ENCODE results near the gene HCN4. TPM values are rescaled to one million over a fixed set of nuclear protein-coding genes. Genes with fewer than 3 reads are reported as not detected.

HCN4 gene
- total and polyA plus RNA-seq, 2 donors = 0.05 to 0.07 TPM

DNA sequence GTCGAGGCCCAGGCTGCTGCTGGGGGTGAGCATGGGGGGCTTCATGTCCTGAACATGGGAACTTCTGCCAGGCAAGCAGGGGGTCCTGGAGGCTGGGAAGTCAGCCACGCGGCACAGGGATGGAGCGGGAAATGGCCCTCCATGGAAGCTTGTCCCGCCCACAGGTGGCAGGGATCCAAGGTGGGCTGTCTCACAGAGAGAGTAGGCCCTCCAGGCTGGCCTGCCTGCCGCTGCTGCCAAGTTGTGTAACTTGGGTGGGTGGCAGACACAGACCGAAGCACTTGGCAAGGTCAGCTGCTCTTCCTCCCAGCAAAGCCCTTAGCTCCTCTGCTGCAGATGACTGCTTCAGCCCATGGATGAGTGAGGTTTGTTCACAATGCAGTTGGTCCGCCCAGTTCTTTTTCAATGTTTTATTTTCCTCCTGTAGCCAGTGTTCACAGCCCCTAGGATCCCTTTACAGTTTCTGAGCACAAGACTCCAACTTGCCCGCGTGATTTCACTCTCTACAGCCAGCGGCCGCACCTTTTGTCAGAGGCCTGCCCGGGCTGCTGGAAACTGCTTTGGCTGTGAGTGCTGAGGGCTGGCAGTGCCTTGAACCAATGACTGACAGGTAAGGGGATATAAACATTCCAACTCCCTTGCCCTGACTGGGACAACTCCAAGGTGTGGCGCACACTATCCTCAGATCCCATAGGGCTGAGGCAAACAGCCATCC is 26.7 kb downstream of the HCN4 start:
- Histone ChIP-seq H3K27me3 (ENCODE audit: control insufficient read depth in 2 of 2, insufficient read depth in 1 of 2, low read length in 1 of 2) (no peaks in the 10 kb centered on the region), H3K4me3 (ENCODE audit: low read length in 2 of 2) (no peak overlapping the region), H3K9me3 (ENCODE audit: control insufficient read depth in 2 of 2, insufficient read depth in 1 of 2, low read length in 1 of 2) (no peaks in the 10 kb centered on the region), H3K4me1 (ENCODE audit: control insufficient read depth in 2 of 2, insufficient read depth in 2 of 2, low read length in 2 of 2) (no peaks in the 10 kb centered on the region), H3K27ac (ENCODE audit: low read depth in 1 of 2, low read length in 1 of 2) (no peak overlapping the region), H3K36me3 (ENCODE audit: control insufficient read depth in 2 of 2, insufficient read depth in 2 of 2, low read length in 1 of 2) (no peaks in the 10 kb centered on the region)
- WGBS = 93% methylated on average over 14 of the region's 14 CpGs
- DNase-seq (ENCODE audit: low read depth in 6 of 9, low spot score in 9 of 9) = no peak

GRCh38 chr15:73340502-73341192 is 28.1 kb downstream of the HCN4 start:
- WGBS = 84% methylated on average over 9 of the region's 9 CpGs
- DNase-seq (ENCODE audit: low read depth in 6 of 9, low spot score in 9 of 9) = no peak
- no peaks in the 10 kb centered on the region for H3K9me3 ChIP-seq (ENCODE audit: control insufficient read depth in 2 of 2, insufficient read depth in 1 of 2, low read length in 1 of 2)

DNA sequence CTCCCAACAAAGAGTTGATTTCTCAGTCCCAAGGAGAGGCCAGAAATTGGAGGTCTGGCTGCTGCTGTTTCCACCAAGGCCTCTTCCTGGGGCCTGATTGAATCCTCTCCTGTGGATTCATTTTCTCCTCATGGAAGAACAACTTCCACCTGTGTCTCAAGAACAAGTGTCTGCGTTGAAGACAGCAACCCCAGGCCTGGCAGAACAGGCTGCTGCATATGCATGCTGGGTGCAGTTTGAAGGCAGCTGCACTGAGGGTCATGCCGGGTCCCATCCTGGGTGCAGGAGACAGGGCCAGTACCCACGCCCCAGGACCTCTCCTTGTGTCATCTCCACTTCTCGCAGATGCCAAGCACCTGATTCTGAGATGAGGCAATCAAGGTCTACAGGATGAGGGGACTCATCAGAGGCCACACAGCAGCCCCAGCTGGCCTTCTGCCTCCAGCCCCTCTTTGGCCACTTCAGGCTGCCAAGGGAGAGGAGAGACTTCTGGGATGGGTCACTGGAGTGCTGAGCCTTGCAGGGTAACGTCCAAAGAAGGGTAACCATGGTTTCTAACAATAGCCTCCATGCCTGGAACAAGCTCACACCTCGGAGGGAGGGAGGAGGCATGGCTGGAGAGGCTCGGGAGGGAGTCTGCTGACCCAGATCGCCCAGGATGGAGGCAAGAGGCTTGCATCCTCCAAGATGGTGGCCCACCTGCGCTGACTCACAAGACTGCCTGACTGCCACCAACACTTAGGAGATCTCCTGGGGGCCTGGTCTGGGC is 30.0 kb downstream of the HCN4 start:
- Histone ChIP-seq H3K9me3 (ENCODE audit: control insufficient read depth in 2 of 2, insufficient read depth in 1 of 2, low read length in 1 of 2) (no peaks in the 10 kb centered on the region), H3K27me3 (ENCODE audit: control insufficient read depth in 2 of 2, insufficient read depth in 1 of 2, low read length in 1 of 2) (no peaks in the 10 kb centered on the region), H3K4me3 (ENCODE audit: low read length in 2 of 2) (no peak overlapping the region), H3K4me1 (ENCODE audit: control insufficient read depth in 2 of 2, insufficient read depth in 2 of 2, low read length in 2 of 2) (no peaks in the 10 kb centered on the region), H3K27ac (ENCODE audit: low read depth in 1 of 2, low read length in 1 of 2) (no peak overlapping the region), H3K36me3 (ENCODE audit: control insufficient read depth in 2 of 2, insufficient read depth in 2 of 2, low read length in 1 of 2) (no peaks in the 10 kb centered on the region)
- no peak for DNase-seq (ENCODE audit: low read depth in 6 of 9, low spot score in 9 of 9)
- 88% methylated on average over 9 of the region's 9 CpGs for WGBS

More at GRCh38 chr15:73340502-73341192, 28.1 kb downstream of the HCN4 start:
- Histone ChIP-seq H3K4me1 (ENCODE audit: control insufficient read depth in 2 of 2, insufficient read depth in 2 of 2, low read length in 2 of 2) (no peaks in the 10 kb centered on the region), H3K27ac (ENCODE audit: low read depth in 1 of 2, low read length in 1 of 2) (no peak overlapping the region), H3K27me3 (ENCODE audit: control insufficient read depth in 2 of 2, insufficient read depth in 1 of 2, low read length in 1 of 2) (no peaks in the 10 kb centered on the region), H3K36me3 (ENCODE audit: control insufficient read depth in 2 of 2, insufficient read depth in 2 of 2, low read length in 1 of 2) (no peaks in the 10 kb centered on the region), H3K4me3 (ENCODE audit: low read length in 2 of 2) (no peak overlapping the region)

DNA sequence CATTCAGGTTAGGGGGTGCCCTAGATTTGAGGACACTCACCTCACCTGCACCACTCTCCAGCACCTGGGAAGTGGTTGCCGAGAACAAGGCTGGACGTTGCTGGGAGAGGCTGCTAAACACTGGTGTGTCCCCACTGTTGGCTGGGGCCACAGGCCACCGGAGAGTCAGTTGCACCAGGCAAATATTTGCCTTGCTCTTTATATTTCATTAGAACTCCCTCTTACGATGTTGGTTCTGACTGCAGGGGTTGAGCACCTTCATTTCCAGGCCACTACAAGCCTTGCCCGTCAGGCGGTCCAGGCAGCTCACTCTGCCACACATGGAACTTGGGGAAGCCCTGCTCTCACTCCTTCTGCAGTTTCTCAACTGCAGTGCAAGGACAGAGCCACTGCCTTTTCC is 30.7 kb downstream of the HCN4 start:
- Histone ChIP-seq H3K27ac (ENCODE audit: low read depth in 1 of 2, low read length in 1 of 2) (no peak overlapping the region), H3K27me3 (ENCODE audit: control insufficient read depth in 2 of 2, insufficient read depth in 1 of 2, low read length in 1 of 2) (no peaks in the 10 kb centered on the region), H3K9me3 (ENCODE audit: control insufficient read depth in 2 of 2, insufficient read depth in 1 of 2, low read length in 1 of 2) (no peaks in the 10 kb centered on the region), H3K36me3 (ENCODE audit: control insufficient read depth in 2 of 2, insufficient read depth in 2 of 2, low read length in 1 of 2) (no peaks in the 10 kb centered on the region), H3K4me1 (ENCODE audit: control insufficient read depth in 2 of 2, insufficient read depth in 2 of 2, low read length in 2 of 2) (no peaks in the 10 kb centered on the region), H3K4me3 (ENCODE audit: low read length in 2 of 2) (no peak overlapping the region)
- DNase-seq (ENCODE audit: low read depth in 6 of 9, low spot score in 9 of 9) = no peak
- WGBS = 83% methylated on average over 6 of the region's 6 CpGs

DNA sequence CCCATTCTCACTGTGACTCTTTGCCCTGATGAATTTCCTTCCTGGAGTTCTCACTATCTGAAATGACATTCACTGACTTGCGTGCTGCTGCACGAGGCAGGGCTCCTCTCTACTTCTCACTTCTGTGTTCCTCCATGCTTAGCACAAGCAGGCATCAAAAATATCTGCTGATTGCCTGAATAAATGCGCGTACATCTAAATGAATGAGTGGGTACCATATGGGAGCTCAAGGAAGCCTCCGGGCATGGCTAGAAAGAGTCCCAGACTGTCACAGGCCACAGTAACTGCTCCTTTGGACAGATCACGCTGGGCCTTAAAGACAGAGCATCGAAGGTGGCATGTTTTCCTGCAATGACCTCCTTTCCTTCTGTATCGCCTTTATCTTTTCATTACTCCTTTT is 31.6 kb downstream of the HCN4 start:
- H3K27me3 ChIP-seq (ENCODE audit: control insufficient read depth in 2 of 2, insufficient read depth in 1 of 2, low read length in 1 of 2) = no peaks in the 10 kb centered on the region
- H3K4me1 ChIP-seq (ENCODE audit: control insufficient read depth in 2 of 2, insufficient read depth in 2 of 2, low read length in 2 of 2) = no peaks in the 10 kb centered on the region
- no peak overlapping the region for H3K27ac ChIP-seq (ENCODE audit: low read depth in 1 of 2, low read length in 1 of 2)
- H3K36me3 ChIP-seq (ENCODE audit: control insufficient read depth in 2 of 2, insufficient read depth in 2 of 2, low read length in 1 of 2) = no peaks in the 10 kb centered on the region
- no peaks in the 10 kb centered on the region for H3K9me3 ChIP-seq (ENCODE audit: control insufficient read depth in 2 of 2, insufficient read depth in 1 of 2, low read length in 1 of 2)
- H3K4me3 ChIP-seq (ENCODE audit: low read length in 2 of 2) = no peak overlapping the region
- 85% methylated on average over 8 of the region's 8 CpGs for WGBS
- no peak for DNase-seq (ENCODE audit: low read depth in 6 of 9, low spot score in 9 of 9)

DNA sequence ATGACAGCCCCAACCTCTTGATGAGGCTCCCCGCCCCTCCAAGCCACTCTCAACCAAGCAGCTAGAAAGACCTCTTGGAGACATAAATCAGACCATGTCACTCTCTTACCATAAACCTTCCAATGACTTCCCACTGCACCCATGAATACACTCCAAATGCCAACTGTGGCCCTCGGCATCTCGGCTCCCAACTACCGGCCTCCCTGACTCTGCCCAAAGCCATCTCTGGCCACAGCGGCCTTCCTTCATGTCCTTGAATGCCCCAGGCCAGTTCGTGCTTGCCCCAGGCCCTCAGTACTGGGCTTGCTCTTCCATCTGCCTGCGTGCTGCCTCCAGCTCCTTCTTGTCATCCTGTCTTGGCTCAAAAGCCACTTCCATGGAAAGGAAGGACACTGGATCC is 32.0 kb downstream of the HCN4 start:
- Histone ChIP-seq H3K27me3 (ENCODE audit: control insufficient read depth in 2 of 2, insufficient read depth in 1 of 2, low read length in 1 of 2) (no peaks in the 10 kb centered on the region), H3K36me3 (ENCODE audit: control insufficient read depth in 2 of 2, insufficient read depth in 2 of 2, low read length in 1 of 2) (no peaks in the 10 kb centered on the region), H3K4me1 (ENCODE audit: control insufficient read depth in 2 of 2, insufficient read depth in 2 of 2, low read length in 2 of 2) (no peaks in the 10 kb centered on the region), H3K9me3 (ENCODE audit: control insufficient read depth in 2 of 2, insufficient read depth in 1 of 2, low read length in 1 of 2) (no peaks in the 10 kb centered on the region), H3K27ac (ENCODE audit: low read depth in 1 of 2, low read length in 1 of 2) (no peak overlapping the region), H3K4me3 (ENCODE audit: low read length in 2 of 2) (no peak overlapping the region)
- DNase-seq (ENCODE audit: low read depth in 6 of 9, low spot score in 9 of 9) = no peak
- 87% methylated on average over 7 of the region's 7 CpGs for WGBS

DNA sequence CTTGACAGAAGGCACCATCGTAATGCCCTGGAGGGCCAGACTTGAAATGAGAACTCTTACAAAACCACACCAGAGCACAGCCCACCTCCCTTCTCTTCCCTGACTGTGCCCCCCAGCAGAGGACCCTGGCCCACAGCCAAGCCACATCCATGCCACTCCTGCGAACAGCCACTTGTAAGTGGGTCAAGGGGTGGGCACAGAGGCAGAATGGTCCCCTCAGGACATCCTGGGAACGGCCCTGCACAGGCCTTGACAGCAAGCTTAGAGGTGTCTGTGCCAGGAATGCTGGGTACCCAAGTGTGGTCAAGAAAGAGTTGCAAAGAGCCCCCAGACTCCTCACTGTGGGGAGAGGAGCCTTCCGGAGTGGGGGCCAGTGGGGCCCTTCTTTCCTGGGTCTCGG is 33.3 kb downstream of the HCN4 start:
- DNase-seq (ENCODE audit: low read depth in 6 of 9, low spot score in 9 of 9) = no peak
- 67% methylated on average over 5 of the region's 5 CpGs for WGBS
- no peaks in the 10 kb centered on the region for H3K36me3 ChIP-seq (ENCODE audit: control insufficient read depth in 2 of 2, insufficient read depth in 2 of 2, low read length in 1 of 2)
- H3K4me3 ChIP-seq (ENCODE audit: low read length in 2 of 2) = no peak overlapping the region
- H3K27ac ChIP-seq (ENCODE audit: low read depth in 1 of 2, low read length in 1 of 2) = no peak overlapping the region
- H3K9me3 ChIP-seq (ENCODE audit: control insufficient read depth in 2 of 2, insufficient read depth in 1 of 2, low read length in 1 of 2) = no peaks in the 10 kb centered on the region
- H3K4me1 ChIP-seq (ENCODE audit: control insufficient read depth in 2 of 2, insufficient read depth in 2 of 2, low read length in 2 of 2) = no peaks in the 10 kb centered on the region
- no peaks in the 10 kb centered on the region for H3K27me3 ChIP-seq (ENCODE audit: control insufficient read depth in 2 of 2, insufficient read depth in 1 of 2, low read length in 1 of 2)

GRCh38 chr15:73335026-73335425 is 33.7 kb downstream of the HCN4 start:
- Histone ChIP-seq H3K4me3 (ENCODE audit: low read length in 2 of 2) (no peak overlapping the region), H3K27ac (ENCODE audit: low read depth in 1 of 2, low read length in 1 of 2) (no peak overlapping the region), H3K9me3 (ENCODE audit: control insufficient read depth in 2 of 2, insufficient read depth in 1 of 2, low read length in 1 of 2) (no peaks in the 10 kb centered on the region), H3K36me3 (ENCODE audit: control insufficient read depth in 2 of 2, insufficient read depth in 2 of 2, low read length in 1 of 2) (no peaks in the 10 kb centered on the region), H3K4me1 (ENCODE audit: control insufficient read depth in 2 of 2, insufficient read depth in 2 of 2, low read length in 2 of 2) (no peaks in the 10 kb centered on the region), H3K27me3 (ENCODE audit: control insufficient read depth in 2 of 2, insufficient read depth in 1 of 2, low read length in 1 of 2) (no peaks in the 10 kb centered on the region)
- DNase-seq (ENCODE audit: low read depth in 6 of 9, low spot score in 9 of 9) = no peak
- 62% methylated on average over 9 of the region's 9 CpGs for WGBS

GRCh38 chr15:73334086-73334485 is 34.7 kb downstream of the HCN4 start:
- Histone ChIP-seq H3K27ac (ENCODE audit: low read depth in 1 of 2, low read length in 1 of 2) (no peak overlapping the region), H3K9me3 (ENCODE audit: control insufficient read depth in 2 of 2, insufficient read depth in 1 of 2, low read length in 1 of 2) (no peaks in the 10 kb centered on the region), H3K36me3 (ENCODE audit: control insufficient read depth in 2 of 2, insufficient read depth in 2 of 2, low read length in 1 of 2) (no peaks in the 10 kb centered on the region), H3K27me3 (ENCODE audit: control insufficient read depth in 2 of 2, insufficient read depth in 1 of 2, low read length in 1 of 2) (no peaks in the 10 kb centered on the region), H3K4me1 (ENCODE audit: control insufficient read depth in 2 of 2, insufficient read depth in 2 of 2, low read length in 2 of 2) (no peaks in the 10 kb centered on the region), H3K4me3 (ENCODE audit: low read length in 2 of 2) (no peak overlapping the region)
- DNase-seq (ENCODE audit: low read depth in 6 of 9, low spot score in 9 of 9) = no peak
- WGBS = 95% methylated on average over 6 of the region's 6 CpGs
